Measurements from ENCODE around the gene BCAM.

BCAM gene

GRCh38 chr19:44792281-44792680 is 16.6 kb upstream of the BCAM start:
- peaks cover 7% of the 10 kb centered on the region for H3K4me1 ChIP-seq (ENCODE audit: control insufficient read depth, insufficient read depth, low read length, poor library complexity, severe bottlenecking)
- no peak overlapping the region for H3K4me3 ChIP-seq (ENCODE audit: insufficient read depth, low read depth, low read length, poor library complexity, severe bottlenecking)
- DNase-seq: no peak
- H3K27ac ChIP-seq (ENCODE audit: insufficient read depth, low read length, poor library complexity, severe bottlenecking): no peak overlapping the region
- H3K27me3 ChIP-seq (replicated peaks; ENCODE audit: control insufficient read depth, insufficient read depth, low read length, poor library complexity, severe bottlenecking): no peaks in the 10 kb centered on the region
- no peaks in the 10 kb centered on the region for H3K9me3 ChIP-seq (ENCODE audit: control insufficient read depth, low read length)
- H3K36me3 ChIP-seq (ENCODE audit: control insufficient read depth, insufficient read depth, low read length): no peaks in the 10 kb centered on the region

GRCh38 chr19:44794610-44795009 is 14.3 kb upstream of the BCAM start:
- no peak overlapping the region for H3K4me3 ChIP-seq (ENCODE audit: insufficient read depth, low read depth, low read length, poor library complexity, severe bottlenecking)
- peaks cover 7% of the 10 kb centered on the region for H3K4me1 ChIP-seq (ENCODE audit: control insufficient read depth, insufficient read depth, low read length, poor library complexity, severe bottlenecking)
- no peaks in the 10 kb centered on the region for H3K36me3 ChIP-seq (ENCODE audit: control insufficient read depth, insufficient read depth, low read length)
- no peaks in the 10 kb centered on the region for H3K27me3 ChIP-seq (replicated peaks; ENCODE audit: control insufficient read depth, insufficient read depth, low read length, poor library complexity, severe bottlenecking)
- no peak overlapping the region for H3K27ac ChIP-seq (ENCODE audit: insufficient read depth, low read length, poor library complexity, severe bottlenecking)
- DNase-seq: no peak
- H3K9me3 ChIP-seq (ENCODE audit: control insufficient read depth, low read length): no peaks in the 10 kb centered on the region

DNA sequence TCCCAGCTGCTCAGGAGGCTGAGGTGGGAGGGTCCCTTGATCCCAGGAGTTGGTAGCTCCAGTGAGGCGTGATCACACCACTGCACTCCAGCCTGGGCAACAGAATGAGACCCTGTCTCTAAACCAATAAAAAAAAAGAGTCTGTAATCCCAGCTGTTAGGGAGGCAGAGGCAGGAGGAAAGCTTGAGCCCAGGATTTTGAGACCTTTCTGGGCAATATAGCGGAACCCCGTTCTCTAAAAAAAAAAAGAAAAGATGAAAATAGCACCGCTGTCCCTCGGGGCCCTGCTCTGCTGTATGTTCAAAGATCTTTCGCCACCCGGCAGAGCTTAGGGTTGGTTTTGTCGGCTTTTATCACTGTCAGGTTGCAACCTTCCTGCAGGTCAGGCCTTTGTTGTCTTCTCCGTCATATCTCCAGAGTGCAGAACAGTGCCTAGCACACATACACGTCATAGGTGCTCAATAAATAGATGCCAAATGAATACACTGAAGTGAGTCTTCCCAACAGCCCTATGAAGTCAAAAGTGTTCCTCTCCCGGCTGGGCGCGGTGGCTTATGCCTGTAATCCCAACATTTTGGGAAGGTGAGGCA is 13.4 kb upstream of the BCAM start:
- Histone ChIP-seq H3K4me3 (ENCODE audit: insufficient read depth, low read depth, low read length, poor library complexity, severe bottlenecking) (no peak overlapping the region), H3K27me3 (replicated peaks; ENCODE audit: control insufficient read depth, insufficient read depth, low read length, poor library complexity, severe bottlenecking) (no peaks in the 10 kb centered on the region), H3K9me3 (ENCODE audit: control insufficient read depth, low read length) (no peaks in the 10 kb centered on the region), H3K27ac (ENCODE audit: insufficient read depth, low read length, poor library complexity, severe bottlenecking) (no peak overlapping the region), H3K36me3 (ENCODE audit: control insufficient read depth, insufficient read depth, low read length) (no peaks in the 10 kb centered on the region), H3K4me1 (ENCODE audit: control insufficient read depth, insufficient read depth, low read length, poor library complexity, severe bottlenecking) (peaks cover 7% of the 10 kb centered on the region)
- no peak for DNase-seq

- DNase-seq: no peak
- Histone ChIP-seq H3K4me3 (ENCODE audit: insufficient read depth, low read depth, low read length, poor library complexity, severe bottlenecking) (no peak overlapping the region), H3K27me3 (replicated peaks; ENCODE audit: control insufficient read depth, insufficient read depth, low read length, poor library complexity, severe bottlenecking) (no peaks in the 10 kb centered on the region), H3K36me3 (ENCODE audit: control insufficient read depth, insufficient read depth, low read length) (no peaks in the 10 kb centered on the region), H3K9me3 (ENCODE audit: control insufficient read depth, low read length) (no peaks in the 10 kb centered on the region), H3K4me1 (ENCODE audit: control insufficient read depth, insufficient read depth, low read length, poor library complexity, severe bottlenecking) (peaks cover 7% of the 10 kb centered on the region), H3K27ac (ENCODE audit: insufficient read depth, low read length, poor library complexity, severe bottlenecking) (no peak overlapping the region)
Observed at GRCh38 chr19:44796701-44797115, 12.2 kb upstream of the BCAM start.

- H3K27me3 ChIP-seq (replicated peaks; ENCODE audit: control insufficient read depth, insufficient read depth, low read length, poor library complexity, severe bottlenecking): no peaks in the 10 kb centered on the region
Observed at GRCh38 chr19:44799627-44800346, 9.1 kb upstream of the BCAM start.

GRCh38 chr19:44800461-44800860 is 8.4 kb upstream of the BCAM start:
- Histone ChIP-seq H3K27me3 (replicated peaks; ENCODE audit: control insufficient read depth, insufficient read depth, low read length, poor library complexity, severe bottlenecking) (no peaks in the 10 kb centered on the region), H3K27ac (ENCODE audit: insufficient read depth, low read length, poor library complexity, severe bottlenecking) (no peak overlapping the region), H3K4me3 (ENCODE audit: insufficient read depth, low read depth, low read length, poor library complexity, severe bottlenecking) (no peak overlapping the region), H3K9me3 (ENCODE audit: control insufficient read depth, low read length) (no peaks in the 10 kb centered on the region), H3K36me3 (ENCODE audit: control insufficient read depth, insufficient read depth, low read length) (no peaks in the 10 kb centered on the region), H3K4me1 (ENCODE audit: control insufficient read depth, insufficient read depth, low read length, poor library complexity, severe bottlenecking) (peaks cover 7% of the 10 kb centered on the region)
- DNase-seq: peak; percentile 48 to 69 (median 63)

More at GRCh38 chr19:44799627-44800346, 9.1 kb upstream of the BCAM start:
- H3K4me3 ChIP-seq (ENCODE audit: insufficient read depth, low read depth, low read length, poor library complexity, severe bottlenecking): no peak overlapping the region
- peaks cover 7% of the 10 kb centered on the region for H3K4me1 ChIP-seq (ENCODE audit: control insufficient read depth, insufficient read depth, low read length, poor library complexity, severe bottlenecking)
- H3K27ac ChIP-seq (ENCODE audit: insufficient read depth, low read length, poor library complexity, severe bottlenecking): no peak overlapping the region
- no peak for DNase-seq
- no peaks in the 10 kb centered on the region for H3K36me3 ChIP-seq (ENCODE audit: control insufficient read depth, insufficient read depth, low read length)
- no peaks in the 10 kb centered on the region for H3K9me3 ChIP-seq (ENCODE audit: control insufficient read depth, low read length)

- Histone ChIP-seq H3K9me3 (ENCODE audit: control insufficient read depth, low read length) (no peaks in the 10 kb centered on the region), H3K4me1 (ENCODE audit: control insufficient read depth, insufficient read depth, low read length, poor library complexity, severe bottlenecking) (no peaks in the 10 kb centered on the region), H3K36me3 (ENCODE audit: control insufficient read depth, insufficient read depth, low read length) (no peaks in the 10 kb centered on the region), H3K4me3 (ENCODE audit: insufficient read depth, low read depth, low read length, poor library complexity, severe bottlenecking) (no peak overlapping the region), H3K27me3 (replicated peaks; ENCODE audit: control insufficient read depth, insufficient read depth, low read length, poor library complexity, severe bottlenecking) (peaks cover 7% of the 10 kb centered on the region), H3K27ac (ENCODE audit: insufficient read depth, low read length, poor library complexity, severe bottlenecking) (no peak overlapping the region)
- no peak for DNase-seq
Observed at GRCh38 chr19:44803442-44804428, 5.2 kb upstream of the BCAM start.

GRCh38 chr19:44806291-44806690 is 2.6 kb upstream of the BCAM start:
- Histone ChIP-seq H3K4me1 (ENCODE audit: control insufficient read depth, insufficient read depth, low read length, poor library complexity, severe bottlenecking) (no peaks in the 10 kb centered on the region), H3K27ac (ENCODE audit: insufficient read depth, low read length, poor library complexity, severe bottlenecking) (no peak overlapping the region), H3K27me3 (replicated peaks; ENCODE audit: control insufficient read depth, insufficient read depth, low read length, poor library complexity, severe bottlenecking) (peaks cover 14% of the 10 kb centered on the region), H3K36me3 (ENCODE audit: control insufficient read depth, insufficient read depth, low read length) (no peaks in the 10 kb centered on the region), H3K4me3 (ENCODE audit: insufficient read depth, low read depth, low read length, poor library complexity, severe bottlenecking) (no peak overlapping the region), H3K9me3 (ENCODE audit: control insufficient read depth, low read length) (no peaks in the 10 kb centered on the region)
- DNase-seq: no peak

DNA sequence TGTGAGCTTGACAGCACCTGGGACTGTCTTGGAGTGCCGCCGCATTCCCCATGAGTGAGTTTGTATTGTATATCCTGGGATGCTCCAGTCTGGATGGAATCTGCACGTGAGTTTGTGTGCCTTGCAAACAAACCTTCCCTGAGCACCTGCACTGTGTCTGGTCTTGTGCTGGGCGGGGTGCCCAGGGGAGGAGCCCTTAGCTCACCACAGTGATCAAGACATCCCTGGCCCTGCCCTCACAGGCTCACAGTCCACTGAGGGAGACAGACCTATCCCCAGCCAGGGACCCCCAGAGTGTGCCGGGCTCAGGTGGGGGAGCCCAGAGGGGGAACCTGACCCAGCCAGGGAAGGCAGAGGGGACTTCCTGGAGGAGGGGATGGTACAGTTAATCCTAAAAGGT is 1.7 kb upstream of the BCAM start:
- Histone ChIP-seq H3K27ac (ENCODE audit: insufficient read depth, low read length, poor library complexity, severe bottlenecking) (no peak overlapping the region), H3K9me3 (ENCODE audit: control insufficient read depth, low read length) (no peaks in the 10 kb centered on the region), H3K36me3 (ENCODE audit: control insufficient read depth, insufficient read depth, low read length) (no peaks in the 10 kb centered on the region), H3K4me1 (ENCODE audit: control insufficient read depth, insufficient read depth, low read length, poor library complexity, severe bottlenecking) (no peaks in the 10 kb centered on the region), H3K27me3 (replicated peaks; ENCODE audit: control insufficient read depth, insufficient read depth, low read length, poor library complexity, severe bottlenecking) (peaks cover 14% of the 10 kb centered on the region), H3K4me3 (ENCODE audit: insufficient read depth, low read depth, low read length, poor library complexity, severe bottlenecking) (no peak overlapping the region)
- no peak for DNase-seq
